ENCODE data around the gene USP2.
A peak's percentile ranks its signal among the peaks of the same experiment; 100 is the strongest.

- TF ChIP-seq CTCF (IDR thresholded peaks at IDR 0.05; ENCODE audit: control extremely low read depth in 1 of 3, insufficient read depth in 1 of 3, low read depth in 1 of 3, low read length in 3 of 3): no peak
- TF ChIP-seq POLR2A (IDR thresholded peaks at IDR 0.05; ENCODE audit: control extremely low read depth in 1 of 2, low read depth in 2 of 2, low read length in 2 of 2): 0 out of 3 replicates have a peak, but pooled peaks of 1 of the 2 experiments have one; percentile 24
- no peak for TF ChIP-seq CEBPB (IDR thresholded peaks at IDR 0.05; ENCODE audit: low read depth, low read length)
- no peak for TF ChIP-seq EP300 (IDR thresholded peaks at IDR 0.05; ENCODE audit: borderline replicate concordance in 1 of 2, low read depth in 2 of 2, low read length in 2 of 2)
- TF ChIP-seq POLR2AphosphoS5 (IDR thresholded peaks at IDR 0.05; ENCODE audit: low read depth, low read length): no peak
- TF ChIP-seq TCF12 (IDR thresholded peaks at IDR 0.05; ENCODE audit: low read depth, low read length): no peak
- TF ChIP-seq ATF3 (IDR thresholded peaks at IDR 0.05; ENCODE audit: insufficient read depth, low read depth, low read length): no peak
- TF ChIP-seq KDM1A (IDR thresholded peaks at IDR 0.05; ENCODE audit: borderline replicate concordance, low read length): no peak
Observed at GRCh38 chr11:119310682-119311052, 70.8 kb downstream of the USP2 start.
